ENCODE results near the gene AMOT. TPM values are rescaled to one million over a fixed set of nuclear protein-coding genes. Genes with fewer than 3 reads are reported as not detected.

Gene AMOT
- total RNA-seq, 1 experiment from 2014 or later, result 66.3 TPM

DNA sequence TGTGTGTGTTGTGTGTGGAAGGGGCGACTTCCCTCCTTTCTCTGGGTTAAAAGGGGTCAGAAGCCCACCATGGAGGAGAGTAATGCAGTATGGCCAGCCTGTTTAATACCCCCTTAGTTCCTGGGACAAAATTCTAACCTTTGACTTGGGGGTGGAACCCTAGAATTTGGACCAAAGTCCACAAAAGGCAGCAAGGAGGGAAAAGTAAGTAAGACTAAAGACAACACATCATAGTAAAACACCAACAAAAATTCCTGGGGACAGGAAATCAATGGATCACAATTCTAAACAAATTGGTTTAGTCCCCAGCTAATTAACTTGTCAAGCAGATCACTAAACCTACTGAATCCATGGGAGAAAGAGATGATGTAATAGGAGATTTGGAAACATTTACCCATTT is 3.1 kb downstream of the AMOT start:
- BruUV-seq (replicated peaks), result no TSS peak
- Mint-ChIP-seq H3K4me1 (ENCODE audit: low read depth, unreplicated experiment) (peaks cover 21% of the 10 kb centered on the region), H3K4me3 (ENCODE audit: unreplicated experiment) (peak overlapping the region; percentile 96), H3K27me3 (ENCODE audit: insufficient read depth, unreplicated experiment) (no peaks in the 10 kb centered on the region), H3K9me3 (ENCODE audit: unreplicated experiment) (no peaks in the 10 kb centered on the region), H3K36me3 (ENCODE audit: insufficient read depth, unreplicated experiment) (no peaks in the 10 kb centered on the region), H3K27ac (ENCODE audit: unreplicated experiment) (peak overlapping the region; percentile 79)
- intact Hi-C loops (cut with micrococcal nuclease; ENCODE audit: unreplicated experiment), result loop anchor here (2.0 to 10.0 kb wide), 2 partner anchors 13 to 127 kb away; no protein-coding TSS in a partner anchor
- Histone ChIP-seq H3K27me3 (replicated peaks; ENCODE audit: control insufficient read depth, insufficient read depth, low read length) (no peaks in the 10 kb centered on the region), H3K36me3 (ENCODE audit: control insufficient read depth, insufficient read depth, low read length) (no peaks in the 10 kb centered on the region), H3K9me3 (no peaks in the 10 kb centered on the region), H3K4me1 (peaks cover 50% of the 10 kb centered on the region), H3K4me3 (ENCODE audit: low read depth, low read length) (no peak overlapping the region)
- no peak for DNase-seq
- POLR2A ChIA-PET, result interaction anchor here (0.6 kb wide), 1 partner anchor 14 kb away, joined by 3 read pairs; no protein-coding TSS in a partner anchor
- no peak for TF ChIP-seq CTCF (IDR thresholded peaks at IDR 0.05; ENCODE audit: insufficient read depth in 1 of 2, low read depth in 1 of 2, low read length in 1 of 2, severe bottlenecking in 1 of 2, unreplicated experiment in 1 of 2)
- CTCF ChIA-PET, result no interaction called here

GRCh38 chrX:112835019-112835418 is 5.6 kb downstream of the AMOT start:
- no peaks in the 10 kb centered on the region for H3K36me3 ChIP-seq (ENCODE audit: control insufficient read depth, insufficient read depth, low read length)
- Mint-ChIP-seq H3K4me1 (ENCODE audit: low read depth, unreplicated experiment) (peaks cover 21% of the 10 kb centered on the region), H3K9me3 (ENCODE audit: unreplicated experiment) (no peaks in the 10 kb centered on the region), H3K27me3 (ENCODE audit: insufficient read depth, unreplicated experiment) (no peaks in the 10 kb centered on the region), H3K27ac (ENCODE audit: unreplicated experiment) (peak overlapping the region; percentile 86), H3K36me3 (ENCODE audit: insufficient read depth, unreplicated experiment) (no peaks in the 10 kb centered on the region), H3K4me3 (ENCODE audit: unreplicated experiment) (no peak overlapping the region)
- intact Hi-C loops (cut with micrococcal nuclease; ENCODE audit: unreplicated experiment), result loop anchor here (10.0 kb wide), 1 partner anchor 130 kb away; no protein-coding TSS in a partner anchor
- H3K27me3 ChIP-seq (replicated peaks; ENCODE audit: control insufficient read depth, insufficient read depth, low read length), result no peaks in the 10 kb centered on the region
- no peak overlapping the region for H3K4me3 ChIP-seq (ENCODE audit: low read depth, low read length)
- no TSS peak for BruUV-seq (replicated peaks)
- H3K9me3 ChIP-seq, result no peaks in the 10 kb centered on the region
- CTCF ChIA-PET, result no interaction called here
- POLR2A ChIA-PET, result no interaction called here
- peaks cover 50% of the 10 kb centered on the region for H3K4me1 ChIP-seq
- no peak for TF ChIP-seq CTCF (IDR thresholded peaks at IDR 0.05; ENCODE audit: insufficient read depth in 1 of 2, low read depth in 1 of 2, low read length in 1 of 2, severe bottlenecking in 1 of 2, unreplicated experiment in 1 of 2)
- DNase-seq, result no peak

- Histone ChIP-seq H3K27me3 (replicated peaks; ENCODE audit: control insufficient read depth, insufficient read depth, low read length) (no peaks in the 10 kb centered on the region), H3K36me3 (ENCODE audit: control insufficient read depth, insufficient read depth, low read length) (no peaks in the 10 kb centered on the region), H3K4me3 (ENCODE audit: low read depth, low read length) (no peak overlapping the region), H3K4me1 (peaks cover 50% of the 10 kb centered on the region), H3K9me3 (no peaks in the 10 kb centered on the region)
- H3K4me1 Mint-ChIP-seq (ENCODE audit: low read depth, unreplicated experiment), result peaks cover 17% of the 10 kb centered on the region
- no peak for TF ChIP-seq CTCF (IDR thresholded peaks at IDR 0.05; ENCODE audit: insufficient read depth in 1 of 2, low read depth in 1 of 2, low read length in 1 of 2, severe bottlenecking in 1 of 2, unreplicated experiment in 1 of 2)
- no peaks in the 10 kb centered on the region for H3K27me3 Mint-ChIP-seq (ENCODE audit: insufficient read depth, unreplicated experiment)
- TSS peak; percentile 18 for BruUV-seq (replicated peaks)
- no peaks in the 10 kb centered on the region for H3K9me3 Mint-ChIP-seq (ENCODE audit: unreplicated experiment)
- CTCF ChIA-PET, result no interaction called here
- peak in 1 of 2 experiments; percentile 3 for DNase-seq
- peak overlapping the region; percentile 86 for H3K27ac Mint-ChIP-seq (ENCODE audit: unreplicated experiment)
- H3K4me3 Mint-ChIP-seq (ENCODE audit: unreplicated experiment), result peak overlapping the region; percentile 53
- H3K36me3 Mint-ChIP-seq (ENCODE audit: insufficient read depth, unreplicated experiment), result no peaks in the 10 kb centered on the region
- intact Hi-C loops (cut with micrococcal nuclease; ENCODE audit: unreplicated experiment), result loop anchor here (10.0 kb wide), 1 partner anchor 131 kb away; no protein-coding TSS in a partner anchor
- POLR2A ChIA-PET, result no interaction called here
These were observed 6.4 kb downstream of the AMOT start for GRCh38 chrX:112834031-112834845.
